ENCODE results near the gene CCDC88B.

CCDC88B gene

DNA sequence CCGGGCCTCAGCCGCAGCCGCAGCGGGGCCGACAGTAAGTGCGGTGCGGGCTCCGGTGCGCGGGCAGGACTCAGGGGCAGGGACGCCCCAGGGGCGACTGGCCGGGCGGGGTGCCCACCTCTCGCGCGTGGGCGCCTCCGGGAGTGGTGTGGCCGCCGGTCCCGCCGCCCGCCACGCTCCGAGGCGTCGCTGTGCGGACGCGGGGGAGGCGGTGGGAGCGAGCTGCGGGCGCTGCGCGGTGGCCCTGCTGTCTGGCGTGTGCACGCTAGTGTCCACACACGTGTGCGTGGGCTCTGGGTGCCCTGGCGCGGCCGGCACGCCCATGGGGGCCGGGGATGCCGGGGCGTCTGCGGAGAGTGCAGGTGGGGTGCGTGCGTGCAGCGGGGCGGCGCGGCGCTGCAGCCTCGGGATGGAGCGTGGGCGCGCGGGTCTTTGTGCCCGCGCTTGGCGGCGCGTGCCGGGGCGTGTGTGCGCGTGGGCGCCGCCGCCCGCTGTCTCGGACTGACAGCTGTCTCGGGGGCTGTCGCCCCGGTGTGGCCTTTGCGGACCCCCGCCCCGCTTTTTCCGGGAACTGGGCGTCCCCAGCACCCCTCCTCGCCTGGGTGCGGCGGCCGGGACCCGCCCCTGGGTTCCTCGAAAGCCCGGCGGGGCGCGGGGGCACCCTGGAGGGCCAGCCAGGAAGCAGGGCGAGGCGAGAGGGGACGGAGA lies 48.1 kb upstream of the CCDC88B start:
- TF ChIP-seq EZH2phosphoT487 (IDR thresholded peaks at IDR 0.05; ENCODE audit: borderline replicate concordance), result no peak
- TF ChIP-seq, protein P1, sequence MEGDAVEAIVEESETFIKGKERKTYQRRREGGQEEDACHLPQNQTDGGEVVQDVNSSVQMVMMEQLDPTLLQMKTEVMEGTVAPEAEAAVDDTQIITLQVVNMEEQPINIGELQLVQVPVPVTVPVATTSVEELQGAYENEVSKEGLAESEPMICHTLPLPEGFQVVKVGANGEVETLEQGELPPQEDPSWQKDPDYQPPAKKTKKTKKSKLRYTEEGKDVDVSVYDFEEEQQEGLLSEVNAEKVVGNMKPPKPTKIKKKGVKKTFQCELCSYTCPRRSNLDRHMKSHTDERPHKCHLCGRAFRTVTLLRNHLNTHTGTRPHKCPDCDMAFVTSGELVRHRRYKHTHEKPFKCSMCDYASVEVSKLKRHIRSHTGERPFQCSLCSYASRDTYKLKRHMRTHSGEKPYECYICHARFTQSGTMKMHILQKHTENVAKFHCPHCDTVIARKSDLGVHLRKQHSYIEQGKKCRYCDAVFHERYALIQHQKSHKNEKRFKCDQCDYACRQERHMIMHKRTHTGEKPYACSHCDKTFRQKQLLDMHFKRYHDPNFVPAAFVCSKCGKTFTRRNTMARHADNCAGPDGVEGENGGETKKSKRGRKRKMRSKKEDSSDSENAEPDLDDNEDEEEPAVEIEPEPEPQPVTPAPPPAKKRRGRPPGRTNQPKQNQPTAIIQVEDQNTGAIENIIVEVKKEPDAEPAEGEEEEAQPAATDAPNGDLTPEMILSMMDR (conservative IDR thresholded peaks at IDR 0.05; ENCODE audit: low read length), result no peak
- no peak overlapping the region for H3K9ac ChIP-seq (ENCODE audit: low read depth, low read length, poor library complexity, severe bottlenecking)
- no peak overlapping the region for H2AFZ ChIP-seq (ENCODE audit: low read length)
- H3K4me1 ChIP-seq (ENCODE audit: insufficient read depth, low read length, poor library complexity, severe bottlenecking), result no peaks in the 10 kb centered on the region
- H4K20me1 ChIP-seq (ENCODE audit: insufficient read depth, low read length, poor library complexity, severe bottlenecking), result no peaks in the 10 kb centered on the region
- no peaks in the 10 kb centered on the region for H3K36me3 ChIP-seq (ENCODE audit: insufficient read depth, low read length)
- no peaks in the 10 kb centered on the region for H3K9me3 ChIP-seq (ENCODE audit: insufficient read depth, low read depth, low read length)
- no peak overlapping the region for H3K4me2 ChIP-seq (ENCODE audit: low read depth, low read length, poor library complexity, severe bottlenecking)
- H3K4me3 ChIP-seq (ENCODE audit: low read length, poor library complexity, severe bottlenecking), result no peak overlapping the region
- no peaks in the 10 kb centered on the region for H3K27me3 ChIP-seq (ENCODE audit: insufficient read depth, low read length, poor library complexity, severe bottlenecking)
- H3F3A ChIP-seq (ENCODE audit: low read depth), result no peaks in the 10 kb centered on the region
- H3K79me2 ChIP-seq (ENCODE audit: insufficient read depth, low read length), result peaks cover under 1% of the 10 kb centered on the region; the same call in 1 of the 2 replicates
- H3K9me2 ChIP-seq (replicated peaks; ENCODE audit: low read depth, low read length), result no peaks in the 10 kb centered on the region

DNA sequence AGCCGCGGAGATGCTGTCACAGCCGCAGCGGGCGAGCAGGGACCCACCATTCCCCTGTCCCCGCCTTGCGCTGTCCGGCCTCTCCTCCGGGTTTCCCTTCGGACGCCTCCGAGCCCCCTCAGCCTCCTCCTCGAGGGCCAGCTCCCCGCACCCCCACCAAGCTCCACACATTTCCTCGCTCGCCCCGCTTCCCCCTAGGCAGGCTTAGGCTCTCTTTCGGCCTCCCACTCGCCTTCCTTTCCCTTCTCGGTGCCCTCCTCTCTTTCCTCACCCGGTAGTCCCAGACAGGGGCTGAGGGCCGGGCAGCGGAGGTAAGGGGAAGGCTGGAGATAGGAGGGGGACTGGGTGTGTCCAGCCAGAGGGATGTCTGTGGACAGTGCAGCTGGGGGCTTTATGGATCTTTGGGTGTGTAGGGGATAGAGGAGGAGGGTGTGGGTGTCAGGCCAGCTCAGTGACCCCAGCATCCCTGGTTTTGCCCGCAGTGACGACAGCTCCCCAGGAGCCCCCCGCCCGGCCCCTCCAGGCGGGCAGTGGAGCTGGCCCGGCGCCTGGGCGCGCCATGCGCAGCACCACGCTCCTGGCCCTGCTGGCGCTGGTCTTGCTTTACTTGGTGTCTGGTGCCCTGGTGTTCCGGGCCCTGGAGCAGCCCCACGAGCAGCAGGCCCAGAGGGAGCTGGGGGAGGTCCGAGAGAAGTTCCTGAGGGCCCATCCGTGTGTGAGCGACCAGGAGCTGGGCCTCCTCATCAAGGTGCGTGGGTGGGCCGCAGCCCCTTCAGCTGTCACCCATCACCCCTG lies 47.3 kb upstream of the CCDC88B start:
- no peak overlapping the region for H2AFZ ChIP-seq (ENCODE audit: low read length)
- H3F3A ChIP-seq (ENCODE audit: low read depth), result no peaks in the 10 kb centered on the region
- H3K9me3 ChIP-seq (ENCODE audit: insufficient read depth, low read depth, low read length), result no peaks in the 10 kb centered on the region
- H3K4me1 ChIP-seq (ENCODE audit: insufficient read depth, low read length, poor library complexity, severe bottlenecking), result no peaks in the 10 kb centered on the region
- H3K79me2 ChIP-seq (ENCODE audit: insufficient read depth, low read length), result no peaks in the 10 kb centered on the region
- H3K9ac ChIP-seq (ENCODE audit: low read depth, low read length, poor library complexity, severe bottlenecking), result no peak overlapping the region
- no peak overlapping the region for H3K4me3 ChIP-seq (ENCODE audit: low read length, poor library complexity, severe bottlenecking)
- no peaks in the 10 kb centered on the region for H3K27me3 ChIP-seq (ENCODE audit: insufficient read depth, low read length, poor library complexity, severe bottlenecking)
- TF ChIP-seq, protein P1 (conservative IDR thresholded peaks at IDR 0.05; ENCODE audit: low read length), result no peak
- no peak for TF ChIP-seq EZH2phosphoT487 (IDR thresholded peaks at IDR 0.05; ENCODE audit: borderline replicate concordance)
- H3K36me3 ChIP-seq (ENCODE audit: insufficient read depth, low read length), result no peaks in the 10 kb centered on the region
- no peaks in the 10 kb centered on the region for H4K20me1 ChIP-seq (ENCODE audit: insufficient read depth, low read length, poor library complexity, severe bottlenecking)
- H3K4me2 ChIP-seq (ENCODE audit: low read depth, low read length, poor library complexity, severe bottlenecking), result no peak overlapping the region
- H3K9me2 ChIP-seq (replicated peaks; ENCODE audit: low read depth, low read length), result no peaks in the 10 kb centered on the region

DNA sequence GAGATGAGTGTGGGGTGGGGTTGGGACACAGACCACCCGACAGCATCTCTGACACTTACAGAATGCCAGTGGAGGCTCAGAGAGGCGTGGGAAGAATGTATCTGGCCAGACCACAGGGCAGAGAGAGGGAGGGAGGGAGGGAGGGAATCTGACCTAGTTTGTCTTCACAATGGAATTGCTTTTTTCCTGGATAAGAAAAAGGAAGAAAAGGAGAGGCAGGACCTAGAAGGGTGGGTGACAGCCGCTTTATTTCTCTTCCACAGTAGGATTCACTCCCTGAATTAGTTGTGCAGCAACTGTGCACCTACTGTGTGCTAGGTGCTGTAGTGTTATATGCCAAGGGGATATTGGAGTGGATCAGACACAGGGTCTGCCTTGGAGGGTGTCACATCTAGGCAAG lies 45.2 kb upstream of the CCDC88B start:
- Histone ChIP-seq H3K79me2 (ENCODE audit: insufficient read depth, low read length) (no peaks in the 10 kb centered on the region), H2AFZ (ENCODE audit: low read length) (no peak overlapping the region), H3K36me3 (ENCODE audit: insufficient read depth, low read length) (no peaks in the 10 kb centered on the region), H3K4me2 (ENCODE audit: low read depth, low read length, poor library complexity, severe bottlenecking) (no peak overlapping the region), H3K9me3 (ENCODE audit: insufficient read depth, low read depth, low read length) (no peaks in the 10 kb centered on the region), H3K9me2 (replicated peaks; ENCODE audit: low read depth, low read length) (no peaks in the 10 kb centered on the region), H3K9ac (ENCODE audit: low read depth, low read length, poor library complexity, severe bottlenecking) (no peak overlapping the region), H3F3A (ENCODE audit: low read depth) (no peaks in the 10 kb centered on the region), H3K4me3 (ENCODE audit: low read length, poor library complexity, severe bottlenecking) (no peak overlapping the region), H3K4me1 (ENCODE audit: insufficient read depth, low read length, poor library complexity, severe bottlenecking) (no peaks in the 10 kb centered on the region), H4K20me1 (ENCODE audit: insufficient read depth, low read length, poor library complexity, severe bottlenecking) (no peaks in the 10 kb centered on the region), H3K27me3 (ENCODE audit: insufficient read depth, low read length, poor library complexity, severe bottlenecking) (peaks cover 1% of the 10 kb centered on the region)
- TF ChIP-seq, protein P1 (conservative IDR thresholded peaks at IDR 0.05; ENCODE audit: low read length), result no peak
- no peak for TF ChIP-seq EZH2phosphoT487 (IDR thresholded peaks at IDR 0.05; ENCODE audit: borderline replicate concordance)
